Liver (tissue), 3 donors: Measurements from ENCODE around the gene MTMR11.

Source experiments
- CTCF ChIP-seq: fragments of 150-350 bp; IDR thresholded peaks from 2 replicates; pipeline ENCODE4 v1.5.1; 2017; ENCODE audit warnings: improper control_type of control experiment, low read depth, low read length; ENCODE audit not compliant: missing input control
- MAX ChIP-seq: IDR thresholded peaks from 2 replicates; pipeline ENCODE4 v1.6.1; 2016; ENCODE audit warnings: antibody characterized with exemption
- TAF1 ChIP-seq: conservative IDR thresholded peaks from 2 replicates; pipeline ENCODE4 v1.6.1; 2016; ENCODE audit warnings: antibody characterized with exemption, mild to moderate bottlenecking
- donor health status: healthy.
- donor health status: healthy.

- TF ChIP-seq TAF1 (no peak), CTCF (no peak), MAX (no peak)
These were observed 29.7 kb upstream of the MTMR11 start for GRCh38 chr1:149966405-149966804.
